Heart right ventricle (tissue), 16 donors: ENCODE data around the gene KCNT2. TPM values are rescaled to one million over a fixed set of nuclear protein-coding genes. Genes with fewer than 3 reads are reported as not detected.

Source experiments
- ATAC-seq, 8 donors: fragments of 200-7000 bp; cut with Tn5 transposase; one replicate each; pipeline ENCODE4 v1.9.1; 2020; ENCODE audit warnings: mild to moderate bottlenecking in 8 of 8, moderate library complexity in 8 of 8, moderate number of reproducible peaks in 1 of 8
- DNase-seq, 2 donors: peaks; one replicate each; pipeline ENCODE4 v3.0.0-alpha.2; 2020
- H3K27ac ChIP-seq, 10 donors: fragments of 200-600 bp; sonication (generic) in 2 of 10; one replicate each; pipeline versions ENCODE4 v1.5.0 to v1.8.0; 2020 to 2022; ENCODE audit warnings: mild to moderate bottlenecking in 3 of 10
- H3K27me3 ChIP-seq, 7 donors: fragments of 200-600 bp; one replicate each; pipeline ENCODE4 v1.8.0; 2021 to 2022; ENCODE audit warnings: mild to moderate bottlenecking in 2 of 7
- H3K36me3 ChIP-seq, 9 donors: fragments of 200-600 bp; sonication (generic) in 1 of 9; one replicate each; pipeline versions ENCODE4 v1.5.0 to v1.8.0; 2020 to 2022; ENCODE audit warnings: mild to moderate bottlenecking in 2 of 9
- H3K4me1 ChIP-seq, 9 donors: fragments of 200-600 bp; sonication (generic) in 1 of 9; one replicate each; pipeline versions ENCODE4 v1.5.0 to v1.8.0; 2020 to 2022; ENCODE audit warnings: mild to moderate bottlenecking in 4 of 9
- H3K4me3 ChIP-seq, 10 donors: fragments of 200-600 bp; sonication (generic) in 2 of 10; one replicate each; pipeline versions ENCODE4 v1.5.0 to v1.8.0; 2020 to 2022; ENCODE audit warnings: mild to moderate bottlenecking in 7 of 10, moderate library complexity in 2 of 10
- H3K9me3 ChIP-seq, 11 donors: fragments of 200-600 bp in 10 of 11; sonication (generic) in 2 of 11; one replicate each; pipeline versions ENCODE4 v1.5.0 to v1.8.0; 2013 to 2022; ENCODE audit warnings: mild to moderate bottlenecking in 2 of 11, control low read depth in 1 of 11, moderate library complexity in 1 of 11
- CTCF ChIP-seq, 9 donors: fragments of 200-600 bp; sonication (generic) in 2 of 9; IDR thresholded peaks; one replicate each; pipeline versions ENCODE4 v1.5.0 to v1.8.0; 2021 to 2022; ENCODE audit warnings: antibody characterized with exemption in 9 of 9, mild to moderate bottlenecking in 5 of 9, moderate library complexity in 1 of 9
- WGBS, 2 donors: extraction: QIAGEN DNeasy Blood & Tissue Kit; methylation state at CpG; one replicate each; pipeline ENCODE4 v1.1.7; 2013; ENCODE audit warnings: inconsistent platforms in 1 of 2; 5-methylcytosine and 5-hydroxymethylcytosine counted together
- intact Hi-C, 10 donors: fragments of 100-400 bp; cut with DNase I; formaldehyde crosslinking; loops; one replicate each; pipeline versions ENCODE4 v1.11.1 to v1.14.2; 2022
- polyA plus RNA-seq, 2 donors: library from polyadenylated mRNA; stranded (reverse); fragments of 200-250 nt; gene quantifications; one replicate each; pipeline ENCODE4 v1.2.3, GENCODE V29; 2013
- total RNA-seq, 10 donors: library from RNA; stranded (reverse); fragmentation: NEBNext Ultra II Directional in 3 of 10; extraction: Animal tissue kit (Norgen Biotek cat#: 25700) in 3 of 10; gene quantifications; one replicate each; pipeline versions ENCODE4 v1.2.1 to v1.2.4, GENCODE V29; 2021 to 2023
- donor health status: Arrhythmogenic right ventricular cardiomyopathy.
- donor health status: ischemic (EF 13 %, LVEDD 7.1; RV severe dilation, severe dysfunction).
- donor health status: healthy with polysubstance abuse.
- donor health status: DM: no; HTN: yes; CAD: no.
- donor health status: DM: no; HTN: no; CAD: no.
- donor health status: ischemic (EF 25% LVEDD 6.9; RV normal size, moderate dysfunction).
- donor health status: ischemic (EF 25% LVEDD 5.7; RV mildly dilated, moderate dysfunction).
- donor health status: healthy.
- donor health status: DM: yes; HTN: yes; CAD: no.
- donor health status: Ischemic cardiomyopathy.
- donor health status: ischemic (EF 35%, LVEDD 5.7; RV mildly dilated, moderate dysfunction).
- donor health status: nonischemic (EF 11% LVEDD 7.7; RV severe dilation, severe dysfunction).
- donor health status: DM: yes; HTN: yes; CAD: no.
- donor health status: PGD.
- donor health status: ischemic (EF 29% LVEDD 5.4; RV normal size, mild dysfunction).
- donor health status: nonischemic (EF 23%, LVEDD 6.1; RV moderate dilation, normal function).

The KCNT2 gene
- total and polyA plus RNA-seq, 12 donors, result 0.26 to 1.1 (median 0.68) TPM

GRCh38 chr1:196623079-196623478, 14.8 kb upstream of the KCNT2 start:
- no peaks in the 10 kb centered on the region for H3K27me3 ChIP-seq
- H3K4me1 ChIP-seq, result no peaks in the 10 kb centered on the region
- H3K27ac ChIP-seq, result no peak overlapping the region
- no peak for TF ChIP-seq CTCF (IDR thresholded peaks at IDR 0.05)
- DNase-seq (no peak), ATAC-seq (no peak)
- H3K36me3 ChIP-seq, result no peaks in the 10 kb centered on the region
- H3K9me3 ChIP-seq, result peaks cover 0 to 8% (median 0%) of the 10 kb centered on the region in 11 donors
- H3K4me3 ChIP-seq, result no peak overlapping the region
- WGBS, 2 donors, result 83 to 87% methylated on average over 1 of the region's 1 CpG
- intact Hi-C loops, result no loop called here

GRCh38 chr1:196619721-196620120, 11.5 kb upstream of the KCNT2 start:
- no peak for TF ChIP-seq CTCF (IDR thresholded peaks at IDR 0.05)
- Histone ChIP-seq H3K4me1 (no peaks in the 10 kb centered on the region), H3K27ac (no peak overlapping the region), H3K27me3 (no peaks in the 10 kb centered on the region), H3K4me3 (no peak overlapping the region), H3K9me3 (no peaks in the 10 kb centered on the region), H3K36me3 (no peaks in the 10 kb centered on the region)
- WGBS, 2 donors, result 91 to 93% methylated on average over 2 of the region's 2 CpGs
- ATAC-seq, result no peak
- intact Hi-C loops, result no loop called here
- no peak for DNase-seq

GRCh38 chr1:196611873-196612272, 3.6 kb upstream of the KCNT2 start:
- Histone ChIP-seq H3K36me3 (no peaks in the 10 kb centered on the region), H3K4me3 (no peak overlapping the region), H3K4me1 (peaks cover 0 to 26% (median 5%) of the 10 kb centered on the region in 9 donors), H3K27ac (no peak overlapping the region), H3K27me3 (peaks cover 0 to 25% (median 4%) of the 10 kb centered on the region in 7 donors), H3K9me3 (no peaks in the 10 kb centered on the region)
- ATAC-seq (no peak), DNase-seq (no peak)
- WGBS, 2 donors, result 77 to 90% methylated on average over 3 of the region's 3 CpGs
- intact Hi-C loops, result no loop called here
- no peak for TF ChIP-seq CTCF (IDR thresholded peaks at IDR 0.05)

- H3K27ac ChIP-seq, result peak overlapping the region in 9 of 10 donors; percentile 55 to 86 (median 75)
- no peak for ATAC-seq
- intact Hi-C loops, result no loop called here
Measured at GRCh38 chr1:196609370-196609737, 1.1 kb upstream of the KCNT2 start.

More at GRCh38 chr1:196609370-196609737, 1.1 kb upstream of the KCNT2 start:
- no peaks in the 10 kb centered on the region for H3K9me3 ChIP-seq
- WGBS, 2 donors, result 34 to 38% methylated on average over 10 of the region's 10 CpGs
- H3K4me1 ChIP-seq, result peaks cover 0 to 26% (median 5%) of the 10 kb centered on the region in 9 donors
- peak overlapping the region in 7 of 10 donors; percentile 26 to 66 (median 59) for H3K4me3 ChIP-seq
- DNase-seq, result no peak
- H3K36me3 ChIP-seq, result no peaks in the 10 kb centered on the region
- TF ChIP-seq CTCF (IDR thresholded peaks at IDR 0.05), result no peak
- H3K27me3 ChIP-seq, result peaks cover 0 to 27% (median 4%) of the 10 kb centered on the region in 7 donors
